Spleen (tissue), 11 donors: Measurements from ENCODE around the gene JAKMIP1. TPM values are rescaled to one million over a fixed set of nuclear protein-coding genes. Genes with fewer than 3 reads are reported as not detected.

Experiments used
- DNase-seq: peaks from one replicate; pipeline ENCODE4 v3.0.0-alpha.2; 2020
- H3K27ac ChIP-seq, 8 donors: fragments of 200-600 bp; sonication (generic) in 7 of 8; 1 replicate in 4 of 8; 2 replicates in 4 of 8; pipeline versions ENCODE4 v1.5.0 to v1.8.0; 2016 to 2021; ENCODE audit warnings: inconsistent platforms in 4 of 8, mild to moderate bottlenecking in 4 of 8, moderate library complexity in 1 of 8
- H3K27me3 ChIP-seq, 7 donors: fragments of 200-600 bp; sonication (generic) in 6 of 7; replicated peaks in 1 of 7; 1 replicate in 4 of 7; 2 replicates in 3 of 7; pipeline versions ENCODE4 v1.5.0 to v1.8.0; 2016 to 2021; ENCODE audit warnings: inconsistent platforms in 3 of 7, mild to moderate bottlenecking in 1 of 7
- H3K36me3 ChIP-seq, 6 donors: fragments of 200-600 bp; sonication (generic) in 5 of 6; 1 replicate in 4 of 6; 2 replicates in 2 of 6; pipeline versions ENCODE4 v1.5.0 to v1.8.0; 2016 to 2021; ENCODE audit warnings: inconsistent platforms in 2 of 6
- H3K4me1 ChIP-seq, 6 donors: fragments of 200-600 bp; sonication (generic) in 5 of 6; 1 replicate in 3 of 6; 2 replicates in 3 of 6; pipeline versions ENCODE4 v1.5.0 to v1.8.0; 2016 to 2021; ENCODE audit warnings: inconsistent platforms in 3 of 6
- H3K4me3 ChIP-seq, 8 donors: fragments of 200-600 bp; sonication (generic) in 7 of 8; 1 replicate in 4 of 8; 2 replicates in 4 of 8; pipeline versions ENCODE4 v1.5.0 to v1.8.0; 2016 to 2021; ENCODE audit warnings: inconsistent platforms in 4 of 8, mild to moderate bottlenecking in 4 of 8, moderate library complexity in 2 of 8
- H3K9me3 ChIP-seq, 8 donors: fragments of 200-600 bp; sonication (generic) in 7 of 8; 1 replicate in 4 of 8; 2 replicates in 4 of 8; pipeline versions ENCODE4 v1.5.0 to v1.8.0; 2016 to 2021; ENCODE audit warnings: inconsistent platforms in 4 of 8
- CTCF ChIP-seq, 11 experiments: fragments of 200-600 bp in 7 of 11; fragments of 450-650 bp in 4 of 11; sonication (generic) in 4 of 11; IDR thresholded peaks in 8 of 11; conservative IDR thresholded peaks in 3 of 11; 1 replicate in 7 of 11; 2 replicates in 4 of 11; pipeline versions ENCODE4 v1.4.0 to v1.8.0; 2016 to 2021; ENCODE audit warnings: antibody characterized with exemption in 11 of 11, inconsistent platforms in 4 of 11, mild to moderate bottlenecking in 1 of 11
- POLR2A ChIP-seq, 3 donors: fragments of 450-650 bp; IDR thresholded peaks; one replicate each; pipeline ENCODE4 v1.5.1; 2017; ENCODE audit warnings: antibody characterized with exemption in 3 of 3, mild to moderate bottlenecking in 1 of 3
- POLR2AphosphoS5 ChIP-seq, 3 donors: sonication (generic); formaldehyde crosslinking; IDR thresholded peaks; one replicate each; pipeline ENCODE4 v1.5.1; 2017; ENCODE audit warnings: antibody characterized with exemption in 3 of 3
- WGBS, 5 donors: extraction: QIAGEN DNeasy Blood & Tissue Kit in 3 of 5; methylation state at CpG; one replicate each; pipeline versions ENCODE4 v1.1.5 to v1.1.7; 2013 to 2018; 5-methylcytosine and 5-hydroxymethylcytosine counted together
- intact Hi-C: fragments of 100-400 bp; cut with DNase I; formaldehyde crosslinking; loops from one replicate; pipeline ENCODE4 v1.15.0; 2023; ENCODE audit warnings: low total_unique reads
- polyA plus RNA-seq, 3 donors: library from polyadenylated mRNA; stranded (reverse); fragments of 200-250 nt; gene quantifications; one replicate each; pipeline ENCODE4 v1.2.1, GENCODE V29; 2013
- total RNA-seq, 7 donors: library from RNA; depleted of rRNA in 3 of 7; stranded (reverse); fragments of >200 nt in 3 of 7; fragmentation: NEBNext Ultra II Directional in 4 of 7; extraction: Animal tissue kit (Norgen Biotek cat#: 25700) in 4 of 7; gene quantifications; one replicate each; pipeline versions ENCODE4 v1.1.0 to v1.2.1, GENCODE V29; 2016 to 2021
- donor health status: healthy with polysubstance abuse.
- donor health status: DM: no; HTN: no; CAD: no; lungs with moderate emphysema.
- donor health status: DM: no; HTN: no; CAD: no.
- donor health status: Bipolar disorder and iron deficiency.
- donor health status: healthy.
- donor health status: DM: no; HTN: no; CAD: no.
- donor health status: DM: yes; HTN: yes; CAD: no.

JAKMIP1 gene
- total and polyA plus RNA-seq, 10 donors: 0.37 to 8.7 (median 2.6) TPM

DNA sequence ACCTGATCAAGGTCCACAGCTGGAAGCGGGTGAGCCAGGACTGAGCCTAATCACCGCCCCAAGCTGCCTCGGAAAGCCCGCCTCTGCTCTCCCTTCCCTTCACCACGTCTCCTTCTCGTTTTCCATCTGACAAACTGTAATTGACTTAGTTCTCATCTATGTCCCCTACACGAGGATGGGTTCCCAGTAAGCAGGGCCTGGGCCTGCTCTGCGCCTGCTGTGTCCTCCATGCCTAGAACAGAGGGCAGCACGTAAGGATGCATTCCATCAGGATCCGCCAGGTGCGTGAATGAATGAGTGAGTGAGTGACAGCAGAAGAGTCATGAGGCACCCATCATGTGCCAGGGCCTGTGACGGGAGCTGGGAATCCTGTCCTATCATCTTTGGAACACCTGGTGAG lies 86.7 kb downstream of the JAKMIP1 start:
- WGBS, 5 donors: 82 to 90% (median 87%) methylated on average over 12 of the region's 12 CpGs

DNA sequence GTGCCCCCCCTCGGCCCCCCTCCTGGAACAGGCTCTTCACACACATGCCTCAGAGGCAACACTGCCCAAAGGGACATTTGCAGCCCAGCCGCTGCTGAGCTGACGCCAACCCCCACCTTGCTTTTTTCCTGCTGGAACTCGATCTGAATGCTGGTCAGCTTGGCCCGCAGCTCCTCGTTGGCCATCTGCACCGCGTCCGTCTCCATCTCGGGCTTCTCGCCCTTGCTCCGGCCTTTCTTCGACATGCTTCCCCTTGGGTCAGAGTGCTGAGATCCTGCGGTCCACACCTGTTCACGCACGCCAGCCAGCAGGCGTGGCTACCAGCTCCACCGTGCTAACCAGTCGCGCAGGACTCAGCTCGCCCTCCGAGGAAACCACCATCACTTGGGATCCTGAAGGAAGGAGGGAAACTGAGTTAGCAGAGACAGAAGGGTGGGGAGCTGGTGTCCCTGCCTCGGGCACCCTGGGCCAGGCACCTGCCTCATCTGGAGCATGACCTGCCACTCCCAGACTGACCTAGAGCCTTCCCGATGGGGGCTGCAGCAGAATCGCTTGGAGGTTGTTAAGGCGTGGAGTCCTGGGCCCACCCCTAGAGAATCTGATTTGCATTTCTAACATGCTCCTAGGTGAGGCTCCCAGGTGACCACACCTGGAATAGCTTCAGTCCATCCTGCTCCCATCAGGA lies 87.6 kb downstream of the JAKMIP1 start:
- Histone ChIP-seq H3K4me3 (no peak overlapping the region), H3K9me3 (no peaks in the 10 kb centered on the region), H3K27ac (no peak overlapping the region), H3K27me3 (peaks cover 0 to 45% (median 0%) of the 10 kb centered on the region in 7 donors), H3K4me1 (no peaks in the 10 kb centered on the region), H3K36me3 (no peaks in the 10 kb centered on the region)
- 80 to 82% (median 81%) methylated on average over 22 to 26 of the region's 26 CpGs for WGBS, 5 donors
- TF ChIP-seq POLR2AphosphoS5 (IDR thresholded peaks at IDR 0.05): no peak
- TF ChIP-seq CTCF (IDR thresholded peaks at IDR 0.05 in 8 of 11, conservative IDR thresholded peaks at IDR 0.05 in 3 of 11): no peak
- no peak for TF ChIP-seq POLR2A (IDR thresholded peaks at IDR 0.05)
- DNase-seq: no peak
- intact Hi-C loops: no loop called here

More for the DNA sequence above, 86.7 kb downstream of the JAKMIP1 start:
- Histone ChIP-seq H3K9me3 (no peaks in the 10 kb centered on the region), H3K4me3 (no peak overlapping the region), H3K36me3 (no peaks in the 10 kb centered on the region), H3K27me3 (peaks cover 0 to 44% (median 0%) of the 10 kb centered on the region in 7 donors), H3K27ac (no peak overlapping the region), H3K4me1 (no peaks in the 10 kb centered on the region)
- TF ChIP-seq POLR2AphosphoS5 (IDR thresholded peaks at IDR 0.05) (no peak), POLR2A (IDR thresholded peaks at IDR 0.05) (no peak), CTCF (IDR thresholded peaks at IDR 0.05 in 8 of 11, conservative IDR thresholded peaks at IDR 0.05 in 3 of 11) (no peak)
- intact Hi-C loops: no loop called here
- DNase-seq: no peak

DNA sequence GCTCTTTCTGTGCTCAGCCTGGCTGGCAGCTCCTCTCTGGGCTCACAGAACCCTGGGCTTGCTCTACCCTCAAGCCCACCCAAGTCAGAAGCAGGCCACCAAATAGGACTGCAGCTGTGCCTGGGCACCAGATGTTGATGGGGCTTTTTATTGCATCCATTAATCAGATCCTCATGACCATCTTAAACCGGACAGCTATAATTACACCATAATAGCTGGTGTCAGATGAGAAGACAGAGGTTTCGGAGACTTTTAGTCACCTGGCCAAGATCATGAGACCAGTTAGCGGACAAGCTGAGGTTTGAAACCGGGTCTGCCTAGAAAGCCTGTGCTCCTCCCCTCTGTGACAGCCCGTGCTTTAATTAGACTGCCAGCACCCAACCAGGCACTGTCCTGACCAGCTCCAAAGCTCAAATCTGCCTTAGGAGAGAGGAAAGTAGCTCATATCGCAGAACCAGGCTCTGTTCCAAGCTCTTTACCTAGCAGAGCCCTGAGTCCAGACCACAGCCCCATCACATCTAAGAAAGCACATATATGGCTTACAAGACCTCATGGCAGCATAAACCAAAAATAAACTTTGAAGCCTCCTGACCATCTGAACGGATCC lies 88.9 kb downstream of the JAKMIP1 start:
- peaks cover 0 to 49% (median 0%) of the 10 kb centered on the region in 7 donors for H3K27me3 ChIP-seq
- H3K36me3 ChIP-seq: no peaks in the 10 kb centered on the region
- H3K27ac ChIP-seq: no peak overlapping the region
- no peak overlapping the region for H3K4me3 ChIP-seq
- no peak for TF ChIP-seq POLR2A (IDR thresholded peaks at IDR 0.05)
- TF ChIP-seq CTCF (IDR thresholded peaks at IDR 0.05 in 8 of 11, conservative IDR thresholded peaks at IDR 0.05 in 3 of 11): no peak
- no peak for TF ChIP-seq POLR2AphosphoS5 (IDR thresholded peaks at IDR 0.05)
- intact Hi-C loops: no loop called here
- no peaks in the 10 kb centered on the region for H3K4me1 ChIP-seq
- WGBS, 5 donors: 78 to 82% (median 79%) methylated on average over 7 of the region's 7 CpGs
- H3K9me3 ChIP-seq: no peaks in the 10 kb centered on the region
- DNase-seq: no peak

DNA sequence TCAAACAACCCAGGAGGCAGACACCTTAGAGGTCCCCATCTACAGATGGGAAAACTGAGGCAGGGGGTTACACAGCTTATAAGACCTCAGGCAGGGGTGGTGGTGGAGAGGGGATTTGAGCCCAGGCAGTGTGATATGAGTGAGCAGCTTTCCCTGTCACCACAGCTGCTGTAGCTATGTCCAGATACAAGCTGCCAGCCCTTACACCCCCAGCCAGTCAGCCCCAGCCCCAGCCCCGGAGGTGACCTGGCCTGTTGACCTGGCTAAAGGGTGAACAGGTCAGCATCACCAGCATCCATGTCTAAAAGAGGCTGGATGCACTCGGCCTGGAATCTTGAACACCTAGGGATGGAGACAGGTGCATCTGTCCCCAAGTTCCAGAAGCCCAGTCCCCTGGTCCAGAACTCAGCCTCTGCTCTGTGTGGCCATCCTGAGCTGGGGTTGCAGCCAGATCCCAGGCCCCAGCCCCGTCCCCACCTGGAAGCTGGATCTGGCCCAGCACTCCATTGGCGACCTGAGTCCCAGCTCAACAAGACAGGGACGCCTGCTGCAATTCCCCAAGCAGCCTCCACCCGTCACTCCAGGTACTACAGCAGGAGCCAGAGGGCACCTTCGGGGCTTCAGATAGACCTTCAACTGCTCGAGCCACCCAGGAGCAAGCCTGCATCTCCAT lies 89.5 kb downstream of the JAKMIP1 start:
- Histone ChIP-seq H3K4me1 (no peaks in the 10 kb centered on the region), H3K27ac (no peak overlapping the region), H3K36me3 (no peaks in the 10 kb centered on the region), H3K27me3 (peaks cover 0 to 49% (median 0%) of the 10 kb centered on the region in 7 donors), H3K4me3 (no peak overlapping the region), H3K9me3 (peaks cover 0 to 4% (median 0%) of the 10 kb centered on the region in 8 donors)
- intact Hi-C loops: no loop called here
- no peak for DNase-seq
- 69 to 88% (median 78%) methylated on average over 3 to 8 of the region's 8 CpGs for WGBS, 5 donors
- TF ChIP-seq CTCF (IDR thresholded peaks at IDR 0.05 in 8 of 11, conservative IDR thresholded peaks at IDR 0.05 in 3 of 11): no peak
- TF ChIP-seq POLR2AphosphoS5 (IDR thresholded peaks at IDR 0.05): no peak
- TF ChIP-seq POLR2A (IDR thresholded peaks at IDR 0.05): no peak
